ENCODE data around the gene CACNA2D4.

CACNA2D4 gene

DNA sequence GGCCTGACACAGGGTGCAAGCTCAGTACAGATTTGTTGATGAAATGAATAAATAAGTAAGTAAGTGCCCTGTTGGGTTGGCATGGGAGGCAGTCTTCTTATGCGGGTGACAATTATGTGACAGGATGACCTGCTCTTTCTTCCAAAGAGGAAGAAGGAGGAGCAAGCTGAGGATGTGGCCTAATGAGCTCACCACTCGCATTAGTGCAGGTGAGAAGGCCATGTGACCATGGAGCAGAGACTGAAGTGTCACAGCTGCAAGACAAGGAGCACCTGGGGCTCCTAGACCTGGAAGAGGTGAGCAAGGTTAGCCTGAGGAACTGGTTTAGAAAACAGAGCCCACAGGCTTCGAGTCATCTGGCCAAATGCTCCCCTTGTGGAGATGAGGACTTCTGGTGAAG, 63.2 kb downstream of the CACNA2D4 start:
- H2BK12ac ChIP-seq (ENCODE audit: low read length in 2 of 2) = no peak overlapping the region
- H2AFZ ChIP-seq (ENCODE audit: low read depth, low read length) = no peak overlapping the region
- no peak overlapping the region for H4K91ac ChIP-seq (ENCODE audit: low read length)
- H3K18ac ChIP-seq (ENCODE audit: low read depth in 1 of 2, low read length in 2 of 2) = no peak overlapping the region
- H2AK5ac ChIP-seq (ENCODE audit: low read length, severe bottlenecking) = no peak overlapping the region
- DNase-seq = no peak
- H3K4ac ChIP-seq (ENCODE audit: low read depth in 1 of 2, low read length in 2 of 2) = no peak overlapping the region
- no peaks in the 10 kb centered on the region for H3K4me1 ChIP-seq (ENCODE audit: control insufficient read depth, insufficient read depth, low read depth, low read length)
- H3K27me3 ChIP-seq (ENCODE audit: control insufficient read depth in 1 of 2, insufficient read depth in 1 of 2, low read length in 2 of 2) = peaks cover 6 to 38% of the 10 kb centered on the region in 2 experiments
- H2BK15ac ChIP-seq (ENCODE audit: low read depth, poor library complexity, severe bottlenecking) = no peak overlapping the region
- no peak overlapping the region for H3K27ac ChIP-seq (ENCODE audit: low read length, poor library complexity, severe bottlenecking)
- WGBS = 59% methylated on average over 3 of the region's 3 CpGs
- H3K9me3 ChIP-seq (ENCODE audit: control insufficient read depth, low read length) = peaks cover 38% of the 10 kb centered on the region
- no peaks in the 10 kb centered on the region for H3K36me3 ChIP-seq (ENCODE audit: control insufficient read depth in 1 of 2, insufficient read depth in 2 of 2, low read depth in 1 of 2, low read length in 2 of 2)
- no peaks in the 10 kb centered on the region for H3K79me1 ChIP-seq (replicated peaks; ENCODE audit: low read length, poor library complexity, severe bottlenecking)
- H4K8ac ChIP-seq (ENCODE audit: low read length) = no peak overlapping the region
- no peak overlapping the region for H3K9ac ChIP-seq (ENCODE audit: low read length)
- no peak overlapping the region for H2BK5ac ChIP-seq (ENCODE audit: low read depth, low read length, poor library complexity, severe bottlenecking)
- no peak overlapping the region for H3K4me2 ChIP-seq (ENCODE audit: low read length, poor library complexity, severe bottlenecking)
- H3K23ac ChIP-seq (ENCODE audit: low read length in 2 of 2) = no peak overlapping the region
- no peak overlapping the region for H3K14ac ChIP-seq (ENCODE audit: low read length in 2 of 2)
- no peak overlapping the region for H2BK120ac ChIP-seq (ENCODE audit: low read depth, low read length)
- H3K4me3 ChIP-seq (ENCODE audit: insufficient read depth in 1 of 2, low read depth in 1 of 2, low read length in 2 of 2) = peak overlapping the region in 1 of 2 experiments; percentile 18

DNA sequence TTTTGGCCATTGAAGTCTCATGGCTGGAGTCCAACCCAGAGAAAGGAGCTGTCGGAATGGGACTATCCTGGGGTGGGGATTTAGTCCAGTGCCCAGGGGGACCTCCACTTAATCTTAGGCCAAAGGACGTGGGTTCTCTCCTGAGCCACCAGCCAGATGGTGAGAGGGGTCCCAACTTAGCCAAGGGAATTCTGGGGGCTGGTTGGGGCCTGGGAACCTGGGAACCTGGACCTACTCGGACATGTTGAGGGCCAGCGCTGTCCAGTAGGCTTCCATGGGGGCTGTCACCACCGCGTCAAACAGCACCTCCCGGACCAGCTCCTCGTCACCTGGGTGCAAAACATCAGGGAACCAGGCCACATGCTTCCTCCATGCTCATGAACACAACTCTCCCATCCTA, 64.7 kb downstream of the CACNA2D4 start:
- no peak overlapping the region for H3K27ac ChIP-seq (ENCODE audit: low read length, poor library complexity, severe bottlenecking)
- H3K27me3 ChIP-seq (ENCODE audit: control insufficient read depth in 1 of 2, insufficient read depth in 1 of 2, low read length in 2 of 2) = peaks cover 0 to 29% of the 10 kb centered on the region in 2 experiments
- H2BK15ac ChIP-seq (ENCODE audit: low read depth, poor library complexity, severe bottlenecking) = no peak overlapping the region
- no peak overlapping the region for H3K4me3 ChIP-seq (ENCODE audit: insufficient read depth in 1 of 2, low read depth in 1 of 2, low read length in 2 of 2)
- no peaks in the 10 kb centered on the region for H3K36me3 ChIP-seq (ENCODE audit: control insufficient read depth in 1 of 2, insufficient read depth in 2 of 2, low read depth in 1 of 2, low read length in 2 of 2)
- H2BK12ac ChIP-seq (ENCODE audit: low read length in 2 of 2) = no peak overlapping the region
- no peak overlapping the region for H3K14ac ChIP-seq (ENCODE audit: low read length in 2 of 2)
- no peak overlapping the region for H4K91ac ChIP-seq (ENCODE audit: low read length)
- H3K18ac ChIP-seq (ENCODE audit: low read depth in 1 of 2, low read length in 2 of 2) = no peak overlapping the region
- 81% methylated on average over 8 of the region's 8 CpGs for WGBS
- no peaks in the 10 kb centered on the region for H3K79me1 ChIP-seq (replicated peaks; ENCODE audit: low read length, poor library complexity, severe bottlenecking)
- H3K4me1 ChIP-seq (ENCODE audit: control insufficient read depth, insufficient read depth, low read depth, low read length) = no peaks in the 10 kb centered on the region
- peaks cover 38% of the 10 kb centered on the region for H3K9me3 ChIP-seq (ENCODE audit: control insufficient read depth, low read length)
- H2AFZ ChIP-seq (ENCODE audit: low read depth, low read length) = no peak overlapping the region
- H2BK120ac ChIP-seq (ENCODE audit: low read depth, low read length) = no peak overlapping the region
- no peak overlapping the region for H4K8ac ChIP-seq (ENCODE audit: low read length)
- H3K4me2 ChIP-seq (ENCODE audit: low read length, poor library complexity, severe bottlenecking) = no peak overlapping the region
- H3K9ac ChIP-seq (ENCODE audit: low read length) = no peak overlapping the region
- H3K4ac ChIP-seq (ENCODE audit: low read depth in 1 of 2, low read length in 2 of 2) = no peak overlapping the region
- no peak overlapping the region for H2AK5ac ChIP-seq (ENCODE audit: low read length, severe bottlenecking)
- no peak for DNase-seq
- H3K23ac ChIP-seq (ENCODE audit: low read length in 2 of 2) = no peak overlapping the region
- H2BK5ac ChIP-seq (ENCODE audit: low read depth, low read length, poor library complexity, severe bottlenecking) = no peak overlapping the region

DNA sequence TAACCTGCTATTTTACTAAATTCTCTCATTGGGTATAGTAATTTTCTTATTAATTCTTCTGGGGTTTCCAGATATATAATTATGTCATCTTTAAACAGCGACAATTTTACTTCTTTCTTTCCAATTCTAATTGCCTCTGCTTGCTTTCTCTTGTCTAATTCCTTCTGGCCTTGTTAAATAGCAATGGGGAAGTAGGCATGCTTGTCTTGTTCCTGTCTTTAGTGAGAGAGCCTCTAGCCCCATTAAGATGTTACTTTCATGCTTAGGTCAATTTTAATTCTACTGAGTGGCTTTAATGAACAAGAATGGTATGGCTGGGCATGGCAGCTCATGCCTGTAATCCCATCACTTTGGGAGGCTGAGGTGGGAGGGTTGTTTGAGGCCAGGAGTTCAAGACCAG, 66.4 kb downstream of the CACNA2D4 start:
- Histone ChIP-seq H3K23ac (ENCODE audit: low read length in 2 of 2) (no peak overlapping the region), H2AK5ac (ENCODE audit: low read length, severe bottlenecking) (no peak overlapping the region), H3K4me3 (ENCODE audit: insufficient read depth in 1 of 2, low read depth in 1 of 2, low read length in 2 of 2) (no peak overlapping the region), H4K8ac (ENCODE audit: low read length) (no peak overlapping the region), H2BK12ac (ENCODE audit: low read length in 2 of 2) (no peak overlapping the region), H3K9me3 (ENCODE audit: control insufficient read depth, low read length) (peaks cover 35% of the 10 kb centered on the region), H2BK15ac (ENCODE audit: low read depth, poor library complexity, severe bottlenecking) (no peak overlapping the region), H3K27me3 (ENCODE audit: control insufficient read depth in 1 of 2, insufficient read depth in 1 of 2, low read length in 2 of 2) (peaks cover 4 to 26% of the 10 kb centered on the region in 2 experiments), H3K4ac (ENCODE audit: low read depth in 1 of 2, low read length in 2 of 2) (no peak overlapping the region), H2BK120ac (ENCODE audit: low read depth, low read length) (no peak overlapping the region), H3K4me2 (ENCODE audit: low read length, poor library complexity, severe bottlenecking) (no peak overlapping the region), H3K18ac (ENCODE audit: low read depth in 1 of 2, low read length in 2 of 2) (no peak overlapping the region), H4K91ac (ENCODE audit: low read length) (no peak overlapping the region), H3K4me1 (ENCODE audit: control insufficient read depth, insufficient read depth, low read depth, low read length) (no peaks in the 10 kb centered on the region), H3K27ac (ENCODE audit: low read length, poor library complexity, severe bottlenecking) (no peak overlapping the region), H3K14ac (ENCODE audit: low read length in 2 of 2) (no peak overlapping the region), H2AFZ (ENCODE audit: low read depth, low read length) (no peak overlapping the region), H2BK5ac (ENCODE audit: low read depth, low read length, poor library complexity, severe bottlenecking) (no peak overlapping the region), H3K9ac (ENCODE audit: low read length) (no peak overlapping the region), H3K79me1 (replicated peaks; ENCODE audit: low read length, poor library complexity, severe bottlenecking) (no peaks in the 10 kb centered on the region), H3K36me3 (ENCODE audit: control insufficient read depth in 1 of 2, insufficient read depth in 2 of 2, low read depth in 1 of 2, low read length in 2 of 2) (no peaks in the 10 kb centered on the region)
- no CpG with 5 or more reads among the region's 1 CpG for WGBS
- no peak for DNase-seq

DNA sequence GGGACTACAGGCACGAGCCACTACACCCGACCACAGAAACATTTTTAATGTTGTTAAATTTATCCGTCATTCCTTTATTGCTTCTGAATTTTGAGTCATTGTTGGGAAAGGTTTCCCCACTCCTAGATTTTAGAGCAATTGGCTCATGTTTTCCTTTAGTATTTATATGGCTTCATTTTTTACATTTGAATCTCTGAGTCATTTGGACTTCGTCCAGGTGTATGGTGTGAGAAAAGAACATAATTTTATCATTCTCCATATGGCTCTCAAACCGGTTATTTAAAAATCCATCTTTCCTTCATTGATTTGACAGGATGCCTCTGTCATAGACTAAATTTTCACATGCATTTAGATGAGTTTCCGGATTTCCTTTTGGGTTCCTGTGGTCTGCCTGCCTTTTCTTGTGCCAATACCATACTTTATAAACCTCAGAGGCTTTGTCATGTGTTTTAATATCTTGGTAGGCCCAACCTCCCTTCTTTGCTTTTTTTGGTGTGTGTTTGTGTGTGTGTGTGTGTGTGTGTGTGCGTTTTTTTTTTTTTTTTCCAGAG, 67.2 kb downstream of the CACNA2D4 start:
- WGBS = 64% methylated on average over 4 of the region's 7 CpGs
- Histone ChIP-seq H3K27ac (ENCODE audit: low read length, poor library complexity, severe bottlenecking) (no peak overlapping the region), H2BK12ac (ENCODE audit: low read length in 2 of 2) (no peak overlapping the region), H3K14ac (ENCODE audit: low read length in 2 of 2) (no peak overlapping the region), H3K9me3 (ENCODE audit: control insufficient read depth, low read length) (peaks cover 27% of the 10 kb centered on the region), H4K8ac (ENCODE audit: low read length) (no peak overlapping the region), H3K79me1 (replicated peaks; ENCODE audit: low read length, poor library complexity, severe bottlenecking) (no peaks in the 10 kb centered on the region), H2BK5ac (ENCODE audit: low read depth, low read length, poor library complexity, severe bottlenecking) (no peak overlapping the region), H3K23ac (ENCODE audit: low read length in 2 of 2) (no peak overlapping the region), H2BK15ac (ENCODE audit: low read depth, poor library complexity, severe bottlenecking) (no peak overlapping the region), H4K91ac (ENCODE audit: low read length) (no peak overlapping the region), H2AK5ac (ENCODE audit: low read length, severe bottlenecking) (no peak overlapping the region), H3K27me3 (ENCODE audit: control insufficient read depth in 1 of 2, insufficient read depth in 1 of 2, low read length in 2 of 2) (peaks cover 13 to 28% of the 10 kb centered on the region in 2 experiments), H2AFZ (ENCODE audit: low read depth, low read length) (no peak overlapping the region), H3K18ac (ENCODE audit: low read depth in 1 of 2, low read length in 2 of 2) (no peak overlapping the region), H3K4ac (ENCODE audit: low read depth in 1 of 2, low read length in 2 of 2) (no peak overlapping the region), H3K36me3 (ENCODE audit: control insufficient read depth in 1 of 2, insufficient read depth in 2 of 2, low read depth in 1 of 2, low read length in 2 of 2) (no peaks in the 10 kb centered on the region), H2BK120ac (ENCODE audit: low read depth, low read length) (no peak overlapping the region), H3K4me3 (ENCODE audit: insufficient read depth in 1 of 2, low read depth in 1 of 2, low read length in 2 of 2) (no peak overlapping the region), H3K4me1 (ENCODE audit: control insufficient read depth, insufficient read depth, low read depth, low read length) (no peaks in the 10 kb centered on the region), H3K4me2 (ENCODE audit: low read length, poor library complexity, severe bottlenecking) (no peak overlapping the region), H3K9ac (ENCODE audit: low read length) (no peak overlapping the region)
- no peak for DNase-seq

Measured in mesenchymal stem cell (in vitro differentiated cells and primary cell).